WI38 (cell line): ENCODE results near the gene NXNL1.
"Not testable (repeated sequence)": the region's sequence is repeated elsewhere in the genome, so short reads cannot be mapped to it uniquely, and the experiment has no call there.

Experiments
- H3K4me3 ChIP-seq: 2 replicates; pipeline ENCODE4 v1.5.1; 2011; ENCODE audit warnings: low read depth, mild to moderate bottlenecking, control low read depth, low read length
- CTCF ChIP-seq: IDR thresholded peaks from 2 replicates; pipeline ENCODE4 v1.5.1; 2012; ENCODE audit warnings: low read depth, mild to moderate bottlenecking, control low read depth, low read length

The NXNL1 gene

DNA sequence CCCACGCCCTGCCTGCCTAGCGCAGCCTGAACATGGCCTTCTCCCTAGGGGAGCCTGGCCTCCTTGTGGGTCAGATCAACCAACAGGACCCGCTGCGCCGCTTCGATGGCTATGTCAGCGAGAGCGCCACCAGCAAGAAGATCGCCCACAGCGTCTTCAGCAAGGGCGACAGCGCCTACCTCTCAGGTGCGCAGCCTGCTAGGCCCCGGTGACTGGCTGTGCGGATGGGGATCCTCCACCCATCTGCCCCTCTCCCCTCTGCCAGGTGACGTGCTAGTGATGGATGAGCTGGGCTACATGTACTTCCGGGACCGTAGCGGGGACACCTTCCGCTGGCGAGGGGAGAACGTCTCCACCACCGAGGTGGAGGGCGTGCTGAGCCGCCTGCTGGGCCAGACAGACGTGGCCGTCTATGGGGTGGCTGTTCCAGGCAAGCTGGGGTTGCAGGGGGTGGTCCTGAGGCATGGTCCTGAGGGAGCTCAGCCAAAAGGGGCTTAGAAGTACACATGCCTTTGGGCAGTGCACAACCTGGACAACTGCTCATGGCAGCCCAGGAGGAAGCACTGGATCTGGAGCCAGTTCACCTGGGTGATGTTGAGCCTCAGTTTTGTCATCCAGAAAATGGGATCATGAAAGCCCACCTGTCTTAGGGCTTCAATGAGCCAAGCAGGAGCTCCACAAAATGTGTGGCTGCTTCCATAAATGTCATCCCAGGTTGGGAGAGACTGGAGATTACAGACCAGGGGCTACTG lies 39.9 kb upstream of the NXNL1 start:
- no peak for TF ChIP-seq CTCF
- H3K4me3 ChIP-seq, result no peak overlapping the region

DNA sequence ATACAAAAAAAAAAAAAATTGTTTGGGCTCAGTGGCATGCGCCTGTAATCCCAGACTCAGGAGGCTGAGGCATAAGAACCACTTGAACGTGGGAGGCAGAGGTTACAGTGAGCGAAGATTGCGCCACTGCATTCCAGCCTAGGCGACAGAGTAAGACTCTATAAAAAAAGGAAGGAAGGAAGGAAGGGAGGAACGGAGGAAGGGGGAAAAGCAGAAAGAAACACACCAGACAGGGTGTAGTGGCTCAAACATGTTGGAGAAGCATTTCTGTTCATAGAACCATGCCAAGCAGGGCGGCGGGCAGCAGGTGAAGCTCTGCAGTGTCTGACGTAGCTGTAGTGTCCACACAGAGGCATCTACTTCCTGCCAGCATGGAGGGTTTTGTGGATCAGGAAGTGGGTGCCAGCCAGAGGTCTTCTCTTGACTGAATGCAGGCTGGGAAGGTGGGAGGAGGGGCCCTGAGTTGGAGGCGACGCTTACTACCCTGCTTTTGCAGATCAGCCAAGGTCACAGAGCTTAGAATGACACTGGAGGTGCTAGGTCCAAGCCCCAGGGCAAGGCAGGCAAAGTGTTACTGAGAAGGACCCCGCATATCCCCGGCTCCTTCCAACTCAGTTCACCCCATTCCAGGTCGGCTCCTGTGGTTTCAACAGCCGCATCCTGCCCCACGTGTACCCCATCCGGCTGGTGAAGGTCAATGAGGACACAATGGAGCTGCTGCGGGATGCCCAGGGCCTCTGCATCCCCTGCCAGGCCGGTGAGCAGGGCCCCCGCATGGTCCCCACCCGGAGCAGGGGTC lies 39.1 kb upstream of the NXNL1 start:
- TF ChIP-seq CTCF, result no peak
- H3K4me3 ChIP-seq, result no peak overlapping the region

- H3K4me3 ChIP-seq, result not testable (repeated sequence)
Observed at GRCh38 chr19:17499025-17499424, 38.3 kb upstream of the NXNL1 start.

- no peak overlapping the region for H3K4me3 ChIP-seq
- no peak for TF ChIP-seq CTCF
Observed at GRCh38 chr19:17497149-17497798, 36.5 kb upstream of the NXNL1 start.

- TF ChIP-seq CTCF, result peak; percentile 93
- no peak overlapping the region for H3K4me3 ChIP-seq
Observed at GRCh38 chr19:17496337-17496997, 35.7 kb upstream of the NXNL1 start.

DNA sequence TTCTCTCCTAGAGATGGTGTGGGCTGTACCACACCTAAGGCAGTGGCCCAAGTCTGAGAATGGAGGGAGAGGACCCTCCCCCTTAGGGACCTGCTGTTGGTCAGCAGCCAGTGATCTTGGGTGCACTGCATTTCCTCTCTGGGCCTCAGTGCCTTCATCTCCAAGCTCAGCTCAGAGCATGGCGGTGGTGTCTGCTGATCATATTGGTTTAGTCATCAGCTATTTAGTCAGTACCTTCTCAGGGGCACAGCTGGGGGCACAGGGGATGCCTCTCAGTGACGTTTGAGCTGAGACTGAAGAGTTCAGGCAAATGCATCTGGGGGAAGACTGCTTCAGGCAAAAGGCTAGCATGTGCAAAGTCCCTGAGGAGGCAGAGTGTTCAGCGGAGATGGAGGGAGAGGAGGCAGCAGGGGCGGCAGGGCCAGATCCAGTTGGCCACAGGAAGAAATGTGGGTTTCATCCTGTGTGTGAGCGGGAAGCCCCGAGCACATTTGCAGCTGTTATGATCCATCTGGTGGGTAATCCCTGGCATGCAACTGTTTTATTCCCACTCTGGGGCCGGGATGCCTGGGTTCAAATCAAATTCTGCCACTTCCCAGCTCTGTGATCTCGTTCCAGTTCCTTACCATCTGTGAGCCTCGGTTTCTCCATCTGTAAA lies 35.0 kb upstream of the NXNL1 start:
- no peak overlapping the region for H3K4me3 ChIP-seq
- no peak for TF ChIP-seq CTCF

DNA sequence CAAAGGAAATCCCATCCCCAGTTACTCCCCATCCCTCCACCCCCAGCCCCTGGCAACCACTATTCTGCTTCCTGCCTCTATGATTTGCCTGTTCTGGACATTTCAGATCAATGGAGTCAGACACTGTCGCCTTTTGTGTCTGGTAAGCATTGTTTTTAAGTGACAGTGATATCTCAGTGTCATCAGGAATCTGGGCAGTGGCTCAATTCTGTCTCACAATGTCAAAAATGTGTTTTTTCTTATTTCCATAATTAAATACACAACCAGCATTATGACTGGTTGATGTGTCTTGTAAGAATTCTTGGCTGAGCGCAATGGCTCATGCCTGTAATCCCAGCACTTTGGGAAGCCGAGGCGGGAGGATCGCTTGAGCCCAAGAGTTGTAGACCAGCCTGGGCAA lies 30.6 kb upstream of the NXNL1 start:
- TF ChIP-seq CTCF, result no peak
- no peak overlapping the region for H3K4me3 ChIP-seq
